ENCODE data around the gene HPCAL1. TPM values are rescaled to one million over a fixed set of nuclear protein-coding genes. Genes with fewer than 3 reads are reported as not detected.

HPCAL1 gene
- total and polyA plus RNA-seq, 12 donors = 17.4 to 118 (median 61.3) TPM

DNA sequence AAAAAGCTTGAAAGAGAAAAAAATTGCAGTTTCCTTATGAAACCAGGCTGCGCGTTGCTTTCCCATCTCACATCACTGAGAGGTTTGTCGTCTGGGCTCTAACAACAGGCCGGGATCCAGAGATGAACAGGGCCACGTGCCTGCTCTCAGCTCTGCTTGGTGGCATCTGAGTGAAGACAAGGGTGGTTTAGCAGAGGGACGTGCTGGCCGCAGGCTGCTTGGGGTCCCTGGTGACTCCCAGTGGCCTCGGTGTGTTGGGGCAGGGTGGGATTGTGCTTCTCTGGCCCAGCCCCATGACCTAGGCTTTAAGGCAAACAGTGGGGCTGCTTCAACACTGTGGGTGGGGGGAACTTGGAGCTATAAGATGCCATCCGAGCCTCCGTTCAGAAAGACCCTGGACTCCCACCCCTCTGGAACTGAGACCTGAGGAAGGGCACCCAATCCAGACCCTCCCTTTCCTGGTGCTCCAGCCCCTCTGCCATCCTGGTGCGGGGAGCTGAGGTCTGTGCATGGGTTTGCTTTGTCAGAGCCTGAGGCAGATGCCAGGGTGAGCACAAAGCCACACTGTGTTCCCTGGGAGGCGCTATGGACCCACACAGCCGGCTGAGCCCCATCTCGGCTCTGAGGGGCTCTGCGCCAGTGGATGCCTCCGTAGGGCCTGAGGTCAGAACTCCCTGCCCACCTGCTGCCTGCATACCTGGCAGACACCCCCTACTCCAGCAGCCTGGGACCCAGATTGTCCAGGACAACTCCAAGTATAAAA, 18.4 kb upstream of the HPCAL1 start:
- H3K9me3 ChIP-seq (replicated peaks in 1 of 3) = no peaks in the 10 kb centered on the region
- WGBS, 4 donors = 94 to 98% (median 97%) methylated on average over 9 to 16 of the region's 16 CpGs
- peak in 1 of 7 donors; percentile 15 for DNase-seq
- H3K4me1 ChIP-seq (replicated peaks in 1 of 2) = peaks cover 26 to 30% of the 10 kb centered on the region in 2 donors
- no peaks in the 10 kb centered on the region for H3K36me3 ChIP-seq (replicated peaks in 1 of 2)
- no peaks in the 10 kb centered on the region for H3K27me3 ChIP-seq
- peak overlapping the region in 1 of 5 donors; percentile 84 for H3K27ac ChIP-seq
- TF ChIP-seq POLR2A (IDR thresholded peaks at IDR 0.05) (no peak), CTCF (IDR thresholded peaks at IDR 0.05) (no peak)
- no peak overlapping the region for H3K4me3 ChIP-seq
- intact Hi-C loops (cut with DNase I) = no loop called here

DNA sequence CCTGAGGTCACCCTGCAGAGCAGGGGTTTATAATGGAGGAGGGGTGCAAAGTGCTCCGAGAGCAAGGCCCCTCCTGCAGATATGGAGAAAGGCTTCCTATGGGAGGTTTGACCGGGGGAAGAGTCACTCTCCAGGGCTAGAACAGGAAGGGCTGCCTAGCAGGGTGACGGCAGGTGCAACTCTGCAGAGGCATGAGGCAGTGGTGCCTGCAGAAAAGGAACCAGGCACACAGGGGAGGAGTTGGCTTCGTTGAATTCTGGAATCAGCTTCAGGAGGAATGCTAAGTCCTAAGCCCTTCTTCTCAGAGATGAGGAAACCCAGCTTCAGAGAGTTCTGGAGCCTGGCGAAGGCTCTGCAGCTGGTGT, 17.5 kb upstream of the HPCAL1 start:
- Histone ChIP-seq H3K4me1 (replicated peaks in 1 of 2) (peaks cover 26 to 30% of the 10 kb centered on the region in 2 donors), H3K27ac (peak overlapping the region; percentile 1 to 84 (median 73)), H3K27me3 (no peaks in the 10 kb centered on the region), H3K9me3 (replicated peaks in 1 of 3) (no peaks in the 10 kb centered on the region), H3K36me3 (replicated peaks in 1 of 2) (no peaks in the 10 kb centered on the region), H3K4me3 (no peak overlapping the region)
- WGBS, 4 donors = 65 to 72% (median 66%) methylated on average over 5 of the region's 5 CpGs
- intact Hi-C loops (cut with DNase I) = no loop called here
- TF ChIP-seq CTCF (IDR thresholded peaks at IDR 0.05) (no peak), POLR2A (IDR thresholded peaks at IDR 0.05) (no peak)
- DNase-seq = no peak

DNA sequence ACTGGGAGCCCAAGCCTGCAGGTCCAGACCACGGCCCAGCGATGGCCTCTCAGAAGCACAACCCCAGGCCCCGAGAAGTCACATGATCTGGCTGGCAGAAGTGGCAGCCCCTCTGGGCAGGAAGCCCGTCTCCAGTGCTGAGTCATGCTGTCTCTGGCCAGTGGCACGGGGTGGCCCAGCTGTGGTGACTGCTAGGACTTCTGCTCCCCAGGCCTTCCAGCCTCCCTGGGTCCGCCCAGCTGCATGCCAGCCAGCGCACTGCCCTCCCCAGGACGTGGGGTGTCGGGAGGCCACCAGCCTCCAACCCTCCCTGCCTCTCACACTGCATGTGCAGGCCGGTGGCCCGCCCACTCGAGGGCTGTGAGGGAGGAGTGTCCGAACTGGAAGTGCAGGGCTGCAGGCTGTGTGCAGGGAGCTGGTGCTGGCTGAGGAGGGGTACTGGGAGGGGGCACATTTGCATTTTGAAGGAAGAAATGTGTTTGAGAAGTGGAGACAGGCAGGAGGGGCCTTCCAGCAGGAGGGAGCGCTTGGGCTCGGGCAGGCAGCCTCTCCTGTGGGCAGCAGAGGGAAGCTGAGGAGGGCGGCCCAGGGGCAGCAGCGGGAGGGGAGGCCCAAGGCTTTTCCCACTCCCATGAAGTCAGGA, 17.0 kb upstream of the HPCAL1 start:
- intact Hi-C loops (cut with DNase I) = no loop called here
- WGBS, 4 donors = 41 to 53% (median 49%) methylated on average over 10 to 17 of the region's 17 CpGs
- DNase-seq = peak; percentile 90 to 97 (median 95)
- peaks cover 26 to 30% of the 10 kb centered on the region in 2 donors for H3K4me1 ChIP-seq (replicated peaks in 1 of 2)
- H3K4me3 ChIP-seq = no peak overlapping the region
- no peaks in the 10 kb centered on the region for H3K27me3 ChIP-seq
- no peaks in the 10 kb centered on the region for H3K36me3 ChIP-seq (replicated peaks in 1 of 2)
- H3K9me3 ChIP-seq (replicated peaks in 1 of 3) = no peaks in the 10 kb centered on the region
- peak overlapping the region; percentile 45 to 84 (median 73) for H3K27ac ChIP-seq
- TF ChIP-seq CTCF (IDR thresholded peaks at IDR 0.05) = peak in 1 of 6 experiments; percentile 21
- peak in 1 of 2 donors; percentile 55 for TF ChIP-seq POLR2A (IDR thresholded peaks at IDR 0.05)

- 63 to 97% (median 81%) methylated on average over 2 to 27 of the region's 27 CpGs for WGBS, 4 donors
- intact Hi-C loops (cut with DNase I) = no loop called here
- Histone ChIP-seq H3K4me1 (replicated peaks in 1 of 2) (peaks cover 26 to 30% of the 10 kb centered on the region in 2 donors), H3K4me3 (no peak overlapping the region), H3K36me3 (replicated peaks in 1 of 2) (no peaks in the 10 kb centered on the region), H3K27ac (peak overlapping the region in 4 of 5 donors; percentile 53 to 84 (median 78)), H3K9me3 (replicated peaks in 1 of 3) (no peaks in the 10 kb centered on the region), H3K27me3 (no peaks in the 10 kb centered on the region)
- DNase-seq = no peak
- TF ChIP-seq CTCF (IDR thresholded peaks at IDR 0.05) = no peak
- TF ChIP-seq POLR2A (IDR thresholded peaks at IDR 0.05) = no peak
Measured at GRCh38 chr2:10286216-10287037, 16.3 kb upstream of the HPCAL1 start.

Measured in adrenal gland (tissue), 12 donors.